Heart left ventricle (tissue), 13 donors: ENCODE data around the gene PTPRM.

Experiments
- POLR2A ChIP-seq, 2 donors: fragments of 450-650 bp; IDR thresholded peaks; one replicate each; pipeline ENCODE4 v1.6.1; 2017; ENCODE audit warnings: antibody characterized with exemption in 2 of 2, mild to moderate bottlenecking in 2 of 2, moderate library complexity in 2 of 2
- TF ChIP-seq, protein P1 (sequence below), 12 donors: fragments of 200-600 bp; sonication (generic) in 4 of 12; IDR thresholded peaks; one replicate each; pipeline versions ENCODE4 v1.5.0 to v1.8.0; 2018 to 2022; ENCODE audit warnings: antibody characterized with exemption in 12 of 12, mild to moderate bottlenecking in 5 of 12
- donor health status: ischemic (EF 13 %, LVEDD 7.1; RV severe dilation, severe dysfunction).
- donor health status: DM: no; HTN: yes; CAD: no.
- donor health status: DM: no; HTN: no; CAD: no.
- donor health status: ischemic (EF 25% LVEDD 6.9; RV normal size, moderate dysfunction).
- donor health status: ischemic (EF 25% LVEDD 5.7; RV mildly dilated, moderate dysfunction).
- donor health status: ischemic (EF 35%, LVEDD 5.7; RV mildly dilated, moderate dysfunction).
- donor health status: nonischemic (EF 11% LVEDD 7.7; RV severe dilation, severe dysfunction).
- donor health status: DM: yes; HTN: yes; CAD: no.
- donor health status: PGD.
- donor health status: ischemic (EF 29% LVEDD 5.4; RV normal size, mild dysfunction).
- donor health status: nonischemic (EF 23%, LVEDD 6.1; RV moderate dilation, normal function).

DNA sequence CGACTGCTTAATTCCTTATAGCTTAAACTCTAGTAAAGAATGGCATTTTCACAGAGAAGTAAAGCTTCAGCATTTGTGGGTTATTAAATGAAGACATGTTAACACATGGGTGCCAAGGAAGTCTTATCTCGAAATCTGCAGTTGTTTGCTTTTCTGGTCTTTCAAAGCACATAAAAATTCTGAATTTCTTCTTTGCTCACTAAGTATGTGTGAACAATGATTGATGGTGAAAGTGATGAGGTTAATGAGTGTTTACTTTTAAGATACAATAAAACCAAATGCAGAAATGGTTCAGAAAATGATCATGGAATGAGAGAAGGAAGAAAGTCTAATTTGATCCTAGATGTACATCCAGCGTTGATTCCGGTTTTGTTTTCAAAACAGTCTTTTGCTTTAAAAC lies 807.6 kb downstream of the PTPRM start:
- no peak for TF ChIP-seq POLR2A (IDR thresholded peaks at IDR 0.05)
- TF ChIP-seq, protein P1, sequence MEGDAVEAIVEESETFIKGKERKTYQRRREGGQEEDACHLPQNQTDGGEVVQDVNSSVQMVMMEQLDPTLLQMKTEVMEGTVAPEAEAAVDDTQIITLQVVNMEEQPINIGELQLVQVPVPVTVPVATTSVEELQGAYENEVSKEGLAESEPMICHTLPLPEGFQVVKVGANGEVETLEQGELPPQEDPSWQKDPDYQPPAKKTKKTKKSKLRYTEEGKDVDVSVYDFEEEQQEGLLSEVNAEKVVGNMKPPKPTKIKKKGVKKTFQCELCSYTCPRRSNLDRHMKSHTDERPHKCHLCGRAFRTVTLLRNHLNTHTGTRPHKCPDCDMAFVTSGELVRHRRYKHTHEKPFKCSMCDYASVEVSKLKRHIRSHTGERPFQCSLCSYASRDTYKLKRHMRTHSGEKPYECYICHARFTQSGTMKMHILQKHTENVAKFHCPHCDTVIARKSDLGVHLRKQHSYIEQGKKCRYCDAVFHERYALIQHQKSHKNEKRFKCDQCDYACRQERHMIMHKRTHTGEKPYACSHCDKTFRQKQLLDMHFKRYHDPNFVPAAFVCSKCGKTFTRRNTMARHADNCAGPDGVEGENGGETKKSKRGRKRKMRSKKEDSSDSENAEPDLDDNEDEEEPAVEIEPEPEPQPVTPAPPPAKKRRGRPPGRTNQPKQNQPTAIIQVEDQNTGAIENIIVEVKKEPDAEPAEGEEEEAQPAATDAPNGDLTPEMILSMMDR (IDR thresholded peaks at IDR 0.05), result no peak
